Esophagus muscularis mucosa (tissue), 4 donors: ENCODE data around the gene ERCC5. TPM values are rescaled to one million over a fixed set of nuclear protein-coding genes. Genes with fewer than 3 reads are reported as not detected.

Experiments used
- DNase-seq: peaks from one replicate; pipeline ENCODE4 v3.0.0-alpha.2; 2017; ENCODE audit errors: extremely low spot score
- H3K27ac ChIP-seq, 4 donors: fragments of 200-600 bp; sonication (generic); replicated peaks in 1 of 4; 1 replicate in 3 of 4; 2 replicates in 1 of 4; pipeline ENCODE4 v1.5.1; 2016 to 2019; ENCODE audit warnings: mild to moderate bottlenecking in 1 of 4
- H3K27me3 ChIP-seq, 4 donors: fragments of 200-600 bp; sonication (generic); one replicate each; pipeline versions ENCODE4 v1.5.1 to v1.6.0; 2016 to 2019
- H3K36me3 ChIP-seq, 4 donors: fragments of 200-600 bp; sonication (generic); one replicate each; pipeline ENCODE4 v1.5.1; 2016 to 2019
- H3K4me1 ChIP-seq, 4 donors: fragments of 200-600 bp; sonication (generic); one replicate each; pipeline ENCODE4 v1.5.1; 2016 to 2019
- H3K4me3 ChIP-seq, 4 donors: fragments of 200-600 bp; sonication (generic); 1 replicate in 2 of 4; 2 replicates in 2 of 4; pipeline ENCODE4 v1.5.1; 2016 to 2019; ENCODE audit warnings: mild to moderate bottlenecking in 4 of 4, moderate library complexity in 1 of 4
- H3K9me3 ChIP-seq, 4 donors: fragments of 200-600 bp; sonication (generic); 1 replicate in 3 of 4; 2 replicates in 1 of 4; pipeline ENCODE4 v1.5.1; 2016 to 2019
- EP300 ChIP-seq: sonication (generic); formaldehyde crosslinking; IDR thresholded peaks from one replicate; pipeline ENCODE4 v1.6.1; 2017; ENCODE audit warnings: antibody characterized with exemption
- POLR2A ChIP-seq: fragments of 450-650 bp; IDR thresholded peaks from one replicate; pipeline ENCODE4 v1.6.1; 2017; ENCODE audit warnings: antibody characterized with exemption, moderate library complexity, mild to moderate bottlenecking, low read depth
- POLR2AphosphoS5 ChIP-seq, 2 donors: sonication (generic); formaldehyde crosslinking; IDR thresholded peaks; one replicate each; pipeline ENCODE4 v1.6.1; 2017; ENCODE audit warnings: antibody characterized with exemption in 2 of 2
- WGBS: methylation state at CpG from one replicate; pipeline ENCODE4 v1.1.5; 2018; 5-methylcytosine and 5-hydroxymethylcytosine counted together
- intact Hi-C: fragments of 100-400 bp; cut with DNase I; formaldehyde crosslinking; loops from one replicate; pipeline ENCODE4 v1.15.1; 2023
- total RNA-seq, 4 donors: library from RNA; depleted of rRNA; stranded (reverse); fragments of >200 nt; gene quantifications; one replicate each; pipeline versions ENCODE4 v1.1.0 to v1.2.1, GENCODE V29; 2016
- TF ChIP-seq, protein P1 (sequence below), 3 experiments: fragments of 200-600 bp in 2 of 3; fragments of 450-650 bp in 1 of 3; sonication (generic) in 2 of 3; IDR thresholded peaks; one replicate each; pipeline ENCODE4 v1.5.1; 2017 to 2019; ENCODE audit warnings: antibody characterized with exemption in 3 of 3, mild to moderate bottlenecking in 2 of 3, moderate library complexity in 1 of 3

ERCC5 gene
- total RNA-seq, result 10 to 100 TPM; 36.1 to 61.0 (median 44.0) TPM

DNA sequence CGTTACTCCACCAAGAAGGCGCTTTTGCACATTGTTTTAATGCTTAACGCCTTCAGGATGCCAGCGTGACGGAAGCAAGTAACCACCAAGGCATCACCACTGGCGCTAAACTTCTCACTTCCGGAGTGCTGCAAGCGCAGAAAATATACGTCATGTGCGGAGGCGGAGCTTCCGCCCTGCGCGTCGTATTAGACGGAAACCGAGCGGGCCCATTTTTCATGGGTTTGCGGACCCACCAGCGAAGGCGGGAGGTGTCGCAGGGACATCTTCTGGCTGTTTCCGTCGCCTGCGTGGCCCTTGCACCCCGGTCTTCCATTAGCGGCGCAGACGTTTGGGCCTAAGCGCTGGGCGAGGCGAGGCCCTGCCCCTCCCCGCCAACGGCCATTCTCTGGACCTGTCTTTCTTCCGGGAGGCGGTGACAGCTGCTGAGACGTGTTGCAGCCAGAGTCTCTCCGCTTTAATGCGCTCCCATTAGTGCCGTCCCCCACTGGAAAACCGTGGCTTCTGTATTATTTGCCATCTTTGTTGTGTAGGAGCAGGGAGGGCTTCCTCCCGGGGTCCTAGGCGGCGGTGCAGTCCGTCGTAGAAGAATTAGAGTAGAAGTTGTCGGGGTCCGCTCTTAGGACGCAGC, at the start of gene ERCC5:
ERCC5 (plus strand) TSS at position 403 of the 631 bp plus-strand sequence. CDS start 235 bp downstream, outside the sequence.
- Histone ChIP-seq H3K4me3 (peak within 1 kb of the TSS; percentile 73 to 88 (median 85)), H3K27ac (peak within 1 kb of the TSS; percentile 92 to 96 (median 96)), H3K9me3 (no peaks in the 10 kb centered on the region), H3K36me3 (peaks cover 0 to 7% (median 3%) of the 10 kb centered on the region in 4 donors), H3K4me1 (peaks cover 10 to 40% (median 28%) of the 10 kb centered on the region in 4 donors), H3K27me3 (no peaks in the 10 kb centered on the region)
- TF ChIP-seq POLR2AphosphoS5 (IDR thresholded peaks at IDR 0.05) (peak; percentile 97), EP300 (no peak), POLR2A (peak; percentile 37)
- TF ChIP-seq, protein P1, sequence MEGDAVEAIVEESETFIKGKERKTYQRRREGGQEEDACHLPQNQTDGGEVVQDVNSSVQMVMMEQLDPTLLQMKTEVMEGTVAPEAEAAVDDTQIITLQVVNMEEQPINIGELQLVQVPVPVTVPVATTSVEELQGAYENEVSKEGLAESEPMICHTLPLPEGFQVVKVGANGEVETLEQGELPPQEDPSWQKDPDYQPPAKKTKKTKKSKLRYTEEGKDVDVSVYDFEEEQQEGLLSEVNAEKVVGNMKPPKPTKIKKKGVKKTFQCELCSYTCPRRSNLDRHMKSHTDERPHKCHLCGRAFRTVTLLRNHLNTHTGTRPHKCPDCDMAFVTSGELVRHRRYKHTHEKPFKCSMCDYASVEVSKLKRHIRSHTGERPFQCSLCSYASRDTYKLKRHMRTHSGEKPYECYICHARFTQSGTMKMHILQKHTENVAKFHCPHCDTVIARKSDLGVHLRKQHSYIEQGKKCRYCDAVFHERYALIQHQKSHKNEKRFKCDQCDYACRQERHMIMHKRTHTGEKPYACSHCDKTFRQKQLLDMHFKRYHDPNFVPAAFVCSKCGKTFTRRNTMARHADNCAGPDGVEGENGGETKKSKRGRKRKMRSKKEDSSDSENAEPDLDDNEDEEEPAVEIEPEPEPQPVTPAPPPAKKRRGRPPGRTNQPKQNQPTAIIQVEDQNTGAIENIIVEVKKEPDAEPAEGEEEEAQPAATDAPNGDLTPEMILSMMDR (IDR thresholded peaks at IDR 0.05), result peak in 1 of 3 experiments; percentile 26
- peak; percentile 99 for DNase-seq
- intact Hi-C loops, result loop anchor here (2.0 to 5.0 kb wide), 3 partner anchors 73 to 263 kb away; partner anchors contain the start of genes TEX30 and TPP2
- under 1% methylated on average over 27 of the region's 49 CpGs for WGBS

- peak; percentile 96 for DNase-seq
- H3K9me3 ChIP-seq, result no peaks in the 10 kb centered on the region
- no peaks in the 10 kb centered on the region for H3K27me3 ChIP-seq
- WGBS, result 0% methylated on average over 13 of the region's 72 CpGs
- H3K27ac ChIP-seq, result peak within 1 kb of the TSS; percentile 83 to 91 (median 85)
- TF ChIP-seq, protein P1 (IDR thresholded peaks at IDR 0.05), result peak in 1 of 3 experiments; percentile 12
- TF ChIP-seq EP300 (no peak), POLR2AphosphoS5 (IDR thresholded peaks at IDR 0.05) (peak; percentile 74)
- H3K36me3 ChIP-seq, result peaks cover 0 to 4% (median 0%) of the 10 kb centered on the region in 4 donors
- peaks cover 26 to 59% (median 37%) of the 10 kb centered on the region in 4 donors for H3K4me1 ChIP-seq
- H3K4me3 ChIP-seq, result peak within 1 kb of the TSS; percentile 76 to 90 (median 86)
- intact Hi-C loops, result no loop called here
Observed at GRCh38 chr13:102798581-102799425, 47.0 kb upstream of the ERCC5 start, which contains the start of the genes BIVM and POGLUT2. TSS of gene BIVM (plus strand) at chr13:102799119. CDS start at chr13:102807268, 8,149 bp downstream. TSS of gene POGLUT2 (minus strand) at chr13:102798976. CDS start at chr13:102798670, 306 bp downstream.

GRCh38 chr13:102799426-102800144, 46.2 kb upstream of the ERCC5 start:
- TF ChIP-seq POLR2AphosphoS5 (IDR thresholded peaks at IDR 0.05), result no peak
- TF ChIP-seq EP300, result no peak
- TF ChIP-seq, protein P1 (IDR thresholded peaks at IDR 0.05), result no peak
- TF ChIP-seq POLR2A, result no peak
- peak overlapping the region; percentile 76 to 90 (median 86) for H3K4me3 ChIP-seq
- peak overlapping the region; percentile 83 to 91 (median 85) for H3K27ac ChIP-seq
- no peaks in the 10 kb centered on the region for H3K27me3 ChIP-seq
- 0% methylated on average over 29 of the region's 69 CpGs for WGBS
- intact Hi-C loops, result loop anchor here (2.0 to 5.0 kb wide), 2 partner anchors 25 to 43 kb away; no protein-coding TSS in a partner anchor
- DNase-seq, result no peak
- H3K9me3 ChIP-seq, result no peaks in the 10 kb centered on the region
- H3K36me3 ChIP-seq, result peaks cover 0 to 5% (median 0%) of the 10 kb centered on the region in 4 donors
- peaks cover 26 to 65% (median 37%) of the 10 kb centered on the region in 4 donors for H3K4me1 ChIP-seq
